HEK293 (cell line): Measurements from ENCODE around the gene SUFU.

ENCODE experiments used
- CTCF ChIA-PET: fragments of 350-600 bp; formaldehyde crosslinking; extraction: SDS; loops from one replicate; lab custom pipeline; 2021; ENCODE audit warnings: antibody characterized with exemption; lab: Yijun Ruan, JAX
- POLR2A ChIA-PET: fragments of 300-600 bp; formaldehyde crosslinking; extraction: SDS; loops from one replicate; lab custom pipeline; 2020; ENCODE audit warnings: antibody characterized with exemption, inconsistent platforms; lab: Yijun Ruan, JAX
- H3K27ac ChIP-seq: fragments of 200-500 bp; sonication (Bioruptor generic); 2 replicates; pipeline ENCODE4 v1.5.1; 2014; ENCODE audit warnings: low read depth, low read length, control low read depth, inconsistent platforms; ENCODE audit errors: extremely low read depth
- H3K36me3 ChIP-seq, 2 experiments: fragments of 200-500 bp in 1 of 2; sonication (Bioruptor generic) in 1 of 2; 1 replicate in 1 of 2; 2 replicates in 1 of 2; pipeline ENCODE4 v1.5.1; 2014 to 2017; ENCODE audit warnings: inconsistent platforms in 2 of 2, low read length in 2 of 2; ENCODE audit not compliant: control insufficient read depth in 2 of 2, insufficient read depth in 1 of 2
- H3K4me1 ChIP-seq: fragments of 200-500 bp; sonication (Bioruptor generic); 2 replicates; pipeline ENCODE4 v1.5.1; 2014; ENCODE audit warnings: mild to moderate bottlenecking, low read length, inconsistent platforms; ENCODE audit not compliant: control insufficient read depth, insufficient read depth
- H3K4me3 ChIP-seq: 2 replicates; pipeline ENCODE4 v1.5.1; 2011; ENCODE audit warnings: low read depth, mild to moderate bottlenecking, control low read depth, low read length, moderate library complexity
- H3K9me3 ChIP-seq: fragments of 200-500 bp; sonication (Bioruptor generic); 2 replicates; pipeline ENCODE4 v1.5.1; 2014; ENCODE audit warnings: low read depth, low read length, inconsistent platforms; ENCODE audit not compliant: control insufficient read depth, insufficient read depth
- GLIS1 ChIP-seq: fragments of 450-650 bp; formaldehyde crosslinking; IDR thresholded peaks from 2 replicates; pipeline ENCODE4 v1.5.1; 2016; ENCODE audit warnings: missing biosample characterization, missing genetic modification characterization
- KLF7 ChIP-seq: fragments of 450-650 bp; formaldehyde crosslinking; IDR thresholded peaks from 2 replicates; pipeline ENCODE4 v1.5.1; 2016; ENCODE audit warnings: missing biosample characterization, missing genetic modification characterization, borderline replicate concordance
- OVOL3 ChIP-seq: fragments of 450-650 bp; formaldehyde crosslinking; IDR thresholded peaks from 2 replicates; pipeline ENCODE4 v1.5.1; 2016; ENCODE audit warnings: missing biosample characterization, missing genetic modification characterization
- PRDM1 ChIP-seq: fragments of 450-650 bp; formaldehyde crosslinking; IDR thresholded peaks from 2 replicates; pipeline ENCODE4; 2016; ENCODE audit warnings: missing biosample characterization, missing genetic modification characterization
- SCRT1 ChIP-seq: fragments of 450-650 bp; formaldehyde crosslinking; IDR thresholded peaks from 2 replicates; pipeline ENCODE4 v1.5.1; 2016; ENCODE audit warnings: missing biosample characterization, missing genetic modification characterization, borderline replicate concordance
- ZBTB21 ChIP-seq: fragments of 450-650 bp; formaldehyde crosslinking; IDR thresholded peaks from 2 replicates; pipeline ENCODE4 v1.5.1; 2017; ENCODE audit warnings: missing biosample characterization, missing genetic modification characterization
- ZBTB7A ChIP-seq: fragments of 450-650 bp; formaldehyde crosslinking; IDR thresholded peaks from 2 replicates; pipeline ENCODE4 v1.5.1; 2016; ENCODE audit warnings: low read depth, missing biosample characterization, missing genetic modification characterization
- ZBTB8A ChIP-seq: fragments of 450-650 bp; formaldehyde crosslinking; IDR thresholded peaks from 2 replicates; pipeline ENCODE4 v1.5.1; 2016; ENCODE audit warnings: missing biosample characterization, missing genetic modification characterization
- ZNF155 ChIP-seq: fragments of 450-650 bp; formaldehyde crosslinking; IDR thresholded peaks from 2 replicates; pipeline ENCODE4 v1.5.1; 2016; ENCODE audit warnings: missing biosample characterization, missing genetic modification characterization
- ZNF266 ChIP-seq: fragments of 450-650 bp; formaldehyde crosslinking; IDR thresholded peaks from 2 replicates; pipeline ENCODE4 v1.5.1; 2016; ENCODE audit warnings: missing biosample characterization, missing genetic modification characterization, low read depth
- ZNF311 ChIP-seq: fragments of 450-650 bp; formaldehyde crosslinking; IDR thresholded peaks from 2 replicates; pipeline ENCODE4 v1.5.1; 2017; ENCODE audit warnings: missing biosample characterization, missing genetic modification characterization, borderline replicate concordance
- ZNF394 ChIP-seq: fragments of 450-650 bp; formaldehyde crosslinking; IDR thresholded peaks from 2 replicates; pipeline ENCODE4 v1.5.1; 2016; ENCODE audit warnings: missing biosample characterization, missing genetic modification characterization, mild to moderate bottlenecking, moderate library complexity, borderline replicate concordance
- ZNF473 ChIP-seq: fragments of 450-650 bp; formaldehyde crosslinking; IDR thresholded peaks from 2 replicates; pipeline ENCODE4 v1.5.1; 2017; ENCODE audit warnings: missing biosample characterization, missing genetic modification characterization
- ZNF548 ChIP-seq: fragments of 450-650 bp; formaldehyde crosslinking; IDR thresholded peaks from 2 replicates; pipeline ENCODE4 v1.5.1; 2016; ENCODE audit warnings: missing biosample characterization, missing genetic modification characterization
- ZNF585B ChIP-seq: fragments of 450-650 bp; formaldehyde crosslinking; IDR thresholded peaks from 2 replicates; pipeline ENCODE4 v1.5.1; 2016; ENCODE audit warnings: missing biosample characterization, missing genetic modification characterization
- ZNF837 ChIP-seq: fragments of 450-650 bp; formaldehyde crosslinking; IDR thresholded peaks from 2 replicates; pipeline ENCODE4 v1.5.1; 2016; ENCODE audit warnings: missing biosample characterization, missing genetic modification characterization
- TF ChIP-seq, protein P1 (sequence below): fragments of 450-650 bp; formaldehyde crosslinking; IDR thresholded peaks from 2 replicates; pipeline ENCODE4 v1.5.1; 2017; ENCODE audit warnings: missing biosample characterization, mild to moderate bottlenecking, missing genetic modification characterization, moderate library complexity
- TF ChIP-seq, protein P2 (sequence below): fragments of 450-650 bp; formaldehyde crosslinking; IDR thresholded peaks from 2 replicates; pipeline ENCODE4 v1.5.1; 2016; ENCODE audit warnings: missing biosample characterization, missing genetic modification characterization
- TF ChIP-seq, protein P3 (sequence below): fragments of 450-650 bp; formaldehyde crosslinking; IDR thresholded peaks from 2 replicates; pipeline ENCODE4 v1.5.1; 2016; ENCODE audit warnings: missing biosample characterization, missing genetic modification characterization
- TF ChIP-seq, protein P4 (sequence below): fragments of 450-650 bp; formaldehyde crosslinking; IDR thresholded peaks from 2 replicates; pipeline ENCODE4 v1.5.1; 2016; ENCODE audit warnings: missing biosample characterization, missing genetic modification characterization
- TF ChIP-seq, protein P5 (sequence below): fragments of 450-650 bp; formaldehyde crosslinking; IDR thresholded peaks from 2 replicates; pipeline ENCODE4 v1.5.1; 2016; ENCODE audit warnings: missing biosample characterization, missing genetic modification characterization

The SUFU gene

DNA sequence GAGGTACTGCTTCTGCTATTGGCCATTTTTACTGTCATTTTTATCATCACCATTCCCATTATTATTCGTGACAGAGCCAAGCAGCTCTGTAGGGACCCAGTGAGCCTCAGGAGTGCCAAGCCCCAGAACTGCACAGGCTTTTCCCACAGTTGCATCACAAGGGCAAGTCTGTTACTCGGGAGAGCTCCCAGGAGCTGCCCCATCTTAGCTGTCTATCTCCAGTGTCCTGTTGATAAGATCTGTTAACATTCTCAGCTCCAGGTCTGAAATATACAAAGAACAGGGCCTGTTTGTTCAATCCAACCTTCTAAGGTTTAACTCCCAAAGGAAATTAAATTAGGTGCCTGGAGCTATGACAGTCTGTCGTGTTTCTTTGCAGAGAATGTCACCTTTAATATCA lies 120.3 kb downstream of the SUFU start (continued):
- no peak for TF ChIP-seq ZNF394 (tag by site-specific recombination)
- TF ChIP-seq ZNF837, result no peak

DNA sequence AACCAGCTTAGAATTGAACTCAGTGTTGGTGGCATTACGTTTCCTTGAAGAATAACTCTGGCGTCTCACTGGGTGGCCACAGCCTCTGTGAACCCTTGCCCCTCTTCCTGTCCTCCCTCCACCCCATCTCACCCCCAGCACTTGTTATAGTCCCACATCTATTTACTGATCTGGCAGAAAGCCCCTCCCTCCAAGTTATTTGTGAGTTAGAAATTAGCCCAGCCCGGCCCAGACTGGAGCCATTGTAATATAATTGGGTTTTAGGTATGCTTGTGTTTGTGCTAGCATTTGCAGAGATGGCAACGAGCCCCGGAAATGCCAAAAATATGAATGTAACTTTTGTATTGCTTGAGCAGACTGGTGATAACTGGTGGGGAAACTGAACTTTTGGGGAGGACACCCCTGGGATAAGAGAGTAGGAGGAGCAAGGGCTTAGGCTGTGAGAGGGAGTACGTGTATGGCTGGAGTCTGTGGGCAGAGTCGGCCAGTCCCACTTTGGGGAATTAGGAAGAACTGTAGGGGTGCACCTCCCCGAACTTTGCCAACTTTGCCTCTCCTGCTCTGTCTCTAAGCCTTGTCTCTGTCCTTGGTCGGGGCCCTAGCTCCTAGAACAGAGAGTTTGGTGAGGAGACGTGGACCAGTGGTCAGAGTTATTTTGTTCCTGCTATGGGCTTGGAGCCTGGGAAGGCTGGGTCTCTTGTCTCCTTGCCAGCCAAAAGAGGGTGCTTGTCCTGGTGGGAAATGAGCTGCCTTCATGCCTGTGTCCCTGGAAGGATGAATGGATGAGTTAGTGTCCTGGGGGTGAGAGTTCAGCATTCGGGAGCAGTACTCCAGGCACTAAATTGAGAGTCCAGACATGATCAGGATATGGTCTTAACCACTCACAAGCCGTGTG lies 121.2 kb downstream of the SUFU start:
- Histone ChIP-seq H3K36me3 (peaks cover 0 to 13% of the 10 kb centered on the region in 2 experiments; a peak in 1 of 3 replicates), H3K4me3 (no peak overlapping the region), H3K9me3 (no peaks in the 10 kb centered on the region), H3K27ac (no peak overlapping the region), H3K4me1 (peaks cover 7% of the 10 kb centered on the region)
- CTCF ChIA-PET, result no interaction called here
- POLR2A ChIA-PET, result no interaction called here
- TF ChIP-seq SCRT1 (tag by site-specific recombination), result no peak
- no peak for TF ChIP-seq ZNF473 (tag by site-specific recombination)
- TF ChIP-seq, protein P1, sequence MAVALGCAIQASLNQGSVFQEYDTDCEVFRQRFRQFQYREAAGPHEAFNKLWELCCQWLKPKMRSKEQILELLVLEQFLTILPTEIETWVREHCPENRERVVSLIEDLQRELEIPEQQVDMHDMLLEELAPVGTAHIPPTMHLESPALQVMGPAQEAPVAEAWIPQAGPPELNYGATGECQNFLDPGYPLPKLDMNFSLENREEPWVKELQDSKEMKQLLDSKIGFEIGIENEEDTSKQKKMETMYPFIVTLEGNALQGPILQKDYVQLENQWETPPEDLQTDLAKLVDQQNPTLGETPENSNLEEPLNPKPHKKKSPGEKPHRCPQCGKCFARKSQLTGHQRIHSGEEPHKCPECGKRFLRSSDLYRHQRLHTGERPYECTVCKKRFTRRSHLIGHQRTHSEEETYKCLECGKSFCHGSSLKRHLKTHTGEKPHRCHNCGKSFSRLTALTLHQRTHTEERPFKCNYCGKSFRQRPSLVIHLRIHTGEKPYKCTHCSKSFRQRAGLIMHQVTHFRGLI (tag by site-specific recombination), result no peak
- no peak for TF ChIP-seq ZNF155 (tag by site-specific recombination)

DNA sequence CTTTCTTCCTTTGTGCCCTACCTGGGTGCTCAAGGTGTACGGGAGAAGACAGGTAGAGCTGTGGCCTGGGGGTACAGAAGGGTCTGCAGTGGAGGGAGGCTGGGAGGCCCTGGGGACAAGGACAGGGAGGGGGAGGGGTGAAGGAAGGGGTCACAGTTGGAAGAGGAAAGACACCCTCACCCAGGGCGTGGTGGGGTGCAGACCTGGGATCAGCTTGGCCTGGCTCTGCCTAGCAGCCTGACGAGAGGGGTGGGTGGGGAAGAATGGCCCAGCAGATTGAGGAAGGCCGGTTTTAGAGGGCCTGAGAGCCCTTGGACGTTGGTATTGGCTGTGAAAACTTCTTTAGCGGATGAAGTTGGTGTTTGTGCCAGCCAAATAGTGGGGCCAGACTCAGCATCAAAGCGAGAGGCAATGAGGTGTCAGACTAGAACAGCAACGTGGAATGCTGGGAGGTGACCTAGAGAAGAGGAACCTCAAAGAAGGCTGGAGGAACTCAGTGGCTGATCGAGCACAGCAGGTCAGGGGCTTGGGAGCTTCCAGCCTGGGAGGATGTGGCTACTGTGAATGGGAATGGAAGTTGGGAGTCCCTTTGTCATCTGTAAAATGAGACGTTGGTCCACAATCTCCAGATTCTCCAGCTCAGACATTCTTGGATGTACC lies 122.4 kb downstream of the SUFU start:
- TF ChIP-seq ZBTB7A, result no peak
- no peak for TF ChIP-seq ZNF585B (tag by site-specific recombination)
- no peak for TF ChIP-seq ZNF266 (tag by site-specific recombination)
- no peak for TF ChIP-seq ZNF311 (tag by site-specific recombination)
- TF ChIP-seq, protein P2, sequence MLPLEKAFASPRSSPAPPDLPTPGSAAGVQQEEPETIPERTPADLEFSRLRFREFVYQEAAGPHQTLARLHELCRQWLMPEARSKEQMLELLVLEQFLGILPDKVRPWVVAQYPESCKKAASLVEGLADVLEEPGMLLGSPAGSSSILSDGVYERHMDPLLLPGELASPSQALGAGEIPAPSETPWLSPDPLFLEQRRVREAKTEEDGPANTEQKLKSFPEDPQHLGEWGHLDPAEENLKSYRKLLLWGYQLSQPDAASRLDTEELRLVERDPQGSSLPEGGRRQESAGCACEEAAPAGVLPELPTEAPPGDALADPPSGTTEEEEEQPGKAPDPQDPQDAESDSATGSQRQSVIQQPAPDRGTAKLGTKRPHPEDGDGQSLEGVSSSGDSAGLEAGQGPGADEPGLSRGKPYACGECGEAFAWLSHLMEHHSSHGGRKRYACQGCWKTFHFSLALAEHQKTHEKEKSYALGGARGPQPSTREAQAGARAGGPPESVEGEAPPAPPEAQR (tag by site-specific recombination), result no peak
- no peak for TF ChIP-seq GLIS1 (tag by site-specific recombination)
- TF ChIP-seq, protein P3, sequence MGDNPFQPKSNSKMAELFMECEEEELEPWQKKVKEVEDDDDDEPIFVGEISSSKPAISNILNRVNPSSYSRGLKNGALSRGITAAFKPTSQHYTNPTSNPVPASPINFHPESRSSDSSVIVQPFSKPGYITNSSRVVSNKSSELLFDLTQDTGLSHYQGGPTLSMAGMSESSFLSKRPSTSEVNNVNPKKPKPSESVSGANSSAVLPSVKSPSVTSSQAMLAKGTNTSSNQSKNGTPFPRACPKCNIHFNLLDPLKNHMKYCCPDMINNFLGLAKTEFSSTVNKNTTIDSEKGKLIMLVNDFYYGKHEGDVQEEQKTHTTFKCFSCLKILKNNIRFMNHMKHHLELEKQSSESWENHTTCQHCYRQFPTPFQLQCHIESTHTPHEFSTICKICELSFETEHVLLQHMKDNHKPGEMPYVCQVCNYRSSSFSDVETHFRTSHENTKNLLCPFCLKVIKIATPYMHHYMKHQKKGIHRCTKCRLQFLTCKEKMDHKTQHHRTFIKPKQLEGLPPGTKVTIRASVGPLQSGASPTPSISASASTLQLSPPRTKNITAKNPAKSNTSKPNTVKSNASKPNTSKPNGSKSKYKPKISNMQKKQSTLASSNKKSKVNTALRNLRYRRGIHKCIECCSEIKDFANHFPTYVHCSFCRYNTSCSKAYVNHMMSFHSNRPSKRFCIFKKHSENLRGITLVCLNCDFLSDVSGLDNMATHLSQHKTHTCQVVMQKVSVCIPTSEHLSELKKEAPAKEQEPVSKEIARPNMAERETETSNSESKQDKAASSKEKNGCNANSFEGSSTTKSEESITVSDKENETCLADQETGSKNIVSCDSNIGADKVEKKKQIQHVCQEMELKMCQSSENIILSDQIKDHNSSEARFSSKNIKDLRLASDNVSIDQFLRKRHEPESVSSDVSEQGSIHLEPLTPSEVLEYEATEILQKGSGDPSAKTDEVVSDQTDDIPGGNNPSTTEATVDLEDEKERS (tag by site-specific recombination), result no peak
- no peak for TF ChIP-seq ZBTB21 (tag by site-specific recombination)
- no peak for TF ChIP-seq ZBTB8A
- TF ChIP-seq KLF7, result no peak
- TF ChIP-seq, protein P4, sequence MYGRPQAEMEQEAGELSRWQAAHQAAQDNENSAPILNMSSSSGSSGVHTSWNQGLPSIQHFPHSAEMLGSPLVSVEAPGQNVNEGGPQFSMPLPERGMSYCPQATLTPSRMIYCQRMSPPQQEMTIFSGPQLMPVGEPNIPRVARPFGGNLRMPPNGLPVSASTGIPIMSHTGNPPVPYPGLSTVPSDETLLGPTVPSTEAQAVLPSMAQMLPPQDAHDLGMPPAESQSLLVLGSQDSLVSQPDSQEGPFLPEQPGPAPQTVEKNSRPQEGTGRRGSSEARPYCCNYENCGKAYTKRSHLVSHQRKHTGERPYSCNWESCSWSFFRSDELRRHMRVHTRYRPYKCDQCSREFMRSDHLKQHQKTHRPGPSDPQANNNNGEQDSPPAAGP (tag by site-specific recombination), result no peak
- TF ChIP-seq, protein P5, sequence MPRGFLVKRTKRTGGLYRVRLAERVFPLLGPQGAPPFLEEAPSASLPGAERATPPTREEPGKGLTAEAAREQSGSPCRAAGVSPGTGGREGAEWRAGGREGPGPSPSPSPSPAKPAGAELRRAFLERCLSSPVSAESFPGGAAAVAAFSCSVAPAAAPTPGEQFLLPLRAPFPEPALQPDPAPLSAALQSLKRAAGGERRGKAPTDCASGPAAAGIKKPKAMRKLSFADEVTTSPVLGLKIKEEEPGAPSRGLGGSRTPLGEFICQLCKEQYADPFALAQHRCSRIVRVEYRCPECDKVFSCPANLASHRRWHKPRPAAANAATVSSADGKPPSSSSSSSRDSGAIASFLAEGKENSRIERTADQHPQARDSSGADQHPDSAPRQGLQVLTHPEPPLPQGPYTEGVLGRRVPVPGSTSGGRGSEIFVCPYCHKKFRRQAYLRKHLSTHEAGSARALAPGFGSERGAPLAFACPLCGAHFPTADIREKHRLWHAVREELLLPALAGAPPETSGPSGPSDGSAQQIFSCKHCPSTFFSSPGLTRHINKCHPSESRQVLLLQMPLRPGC (tag by site-specific recombination), result no peak
- no peak for TF ChIP-seq PRDM1
- no peak for TF ChIP-seq OVOL3 (tag by site-specific recombination)
- no peak for TF ChIP-seq ZNF548 (tag by site-specific recombination)
- ChIA-PET CTCF (interaction anchor here (0.6 to 2.2 kb wide), 6 partner anchors 11 to 1048 kb away, joined by 3 to 11 read pairs (median 3); no protein-coding TSS in a partner anchor), POLR2A (interaction anchor here (4.1 kb wide), 1 partner anchor 19 kb away, joined by 18 read pairs; the partner anchor contains the start of gene TRIM8)
- H3K9me3 ChIP-seq, result no peaks in the 10 kb centered on the region
- H3K27ac ChIP-seq, result no peak overlapping the region
- peaks cover 0 to 17% of the 10 kb centered on the region in 2 experiments; a peak in 1 of 3 replicates for H3K36me3 ChIP-seq
- H3K4me1 ChIP-seq, result peaks cover 7% of the 10 kb centered on the region
- no peak overlapping the region for H3K4me3 ChIP-seq
